Endothelial cell of umbilical vein (primary cell): ENCODE measurements around the gene DEPDC5.

Experiments
- POLR2A ChIP-seq: IDR thresholded peaks from 2 replicates; pipeline ENCODE4 v1.6.1; 2012; ENCODE audit warnings: low read depth, mild to moderate bottlenecking, control low read depth, low read length
- POLR2AphosphoS5 ChIP-seq: IDR thresholded peaks from 2 replicates; pipeline ENCODE4 v1.6.1; 2012; ENCODE audit warnings: low read depth, mild to moderate bottlenecking, control low read depth, low read length, moderate library complexity; ENCODE audit not compliant: insufficient read depth
- TF ChIP-seq, protein P1 (sequence below), 2 donors: IDR thresholded peaks; 1 replicate in 1 of 2; 2 replicates in 1 of 2; pipeline ENCODE4 v1.5.1; 2011; ENCODE audit warnings: low read length in 2 of 2, mild to moderate bottlenecking in 2 of 2, moderate library complexity in 2 of 2, control low read depth in 1 of 2, inconsistent platforms in 1 of 2, low read depth in 1 of 2; ENCODE audit not compliant: insufficient read depth in 1 of 2; ENCODE audit errors: extremely low read depth in 1 of 2

DNA sequence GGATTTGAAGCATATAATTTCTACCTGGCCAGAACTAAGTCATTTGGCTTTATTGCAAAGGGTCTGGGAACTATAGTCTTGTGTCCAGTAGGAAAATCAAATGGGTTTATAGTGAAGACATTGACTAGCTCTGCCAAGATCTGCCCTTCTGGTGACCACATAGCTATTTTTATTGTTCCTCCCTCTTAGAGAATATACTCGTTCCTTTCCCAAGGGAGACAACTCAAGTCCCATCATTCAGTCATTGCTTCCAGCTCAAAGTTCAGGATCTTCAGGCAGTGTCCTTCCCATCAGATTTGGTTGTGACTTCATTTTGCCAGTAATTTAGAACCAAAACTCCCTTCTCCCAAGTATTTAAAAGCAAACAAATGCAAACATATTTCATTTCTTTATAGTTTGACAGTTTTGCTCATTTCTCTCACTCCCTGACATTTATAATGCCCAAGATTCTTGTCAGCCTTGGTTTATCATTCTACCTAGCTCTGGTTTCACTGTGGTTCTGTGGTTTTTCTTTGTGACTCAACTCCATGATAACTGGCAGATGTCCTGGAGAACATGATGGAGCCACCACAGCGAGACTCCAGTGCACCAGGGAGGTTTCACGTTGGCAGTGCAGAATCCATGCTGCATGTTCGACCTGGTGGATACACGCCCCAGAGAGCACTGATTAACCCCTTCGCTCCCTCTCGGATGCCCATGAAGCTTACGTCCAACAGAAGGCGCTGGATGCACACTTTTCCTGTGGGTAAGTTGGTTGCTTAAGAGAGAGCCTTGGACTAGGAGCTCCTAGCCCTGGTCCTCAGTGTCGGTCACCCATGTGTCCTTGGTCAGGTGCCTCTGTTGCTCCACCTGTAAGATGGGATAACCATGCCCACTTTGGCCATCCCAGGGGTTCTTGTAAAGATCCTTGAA lies 64.9 kb downstream of the DEPDC5 start:
- TF ChIP-seq POLR2A (no peak), POLR2AphosphoS5 (no peak)
- TF ChIP-seq, protein P1, sequence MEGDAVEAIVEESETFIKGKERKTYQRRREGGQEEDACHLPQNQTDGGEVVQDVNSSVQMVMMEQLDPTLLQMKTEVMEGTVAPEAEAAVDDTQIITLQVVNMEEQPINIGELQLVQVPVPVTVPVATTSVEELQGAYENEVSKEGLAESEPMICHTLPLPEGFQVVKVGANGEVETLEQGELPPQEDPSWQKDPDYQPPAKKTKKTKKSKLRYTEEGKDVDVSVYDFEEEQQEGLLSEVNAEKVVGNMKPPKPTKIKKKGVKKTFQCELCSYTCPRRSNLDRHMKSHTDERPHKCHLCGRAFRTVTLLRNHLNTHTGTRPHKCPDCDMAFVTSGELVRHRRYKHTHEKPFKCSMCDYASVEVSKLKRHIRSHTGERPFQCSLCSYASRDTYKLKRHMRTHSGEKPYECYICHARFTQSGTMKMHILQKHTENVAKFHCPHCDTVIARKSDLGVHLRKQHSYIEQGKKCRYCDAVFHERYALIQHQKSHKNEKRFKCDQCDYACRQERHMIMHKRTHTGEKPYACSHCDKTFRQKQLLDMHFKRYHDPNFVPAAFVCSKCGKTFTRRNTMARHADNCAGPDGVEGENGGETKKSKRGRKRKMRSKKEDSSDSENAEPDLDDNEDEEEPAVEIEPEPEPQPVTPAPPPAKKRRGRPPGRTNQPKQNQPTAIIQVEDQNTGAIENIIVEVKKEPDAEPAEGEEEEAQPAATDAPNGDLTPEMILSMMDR (IDR thresholded peaks at IDR 0.05; ENCODE audit: extremely low read depth in 1 of 2, insufficient read depth in 1 of 2, low read depth in 1 of 2, low read length in 2 of 2) = no peak
